ENCODE results near the gene HPS1. TPM values are rescaled to one million over a fixed set of nuclear protein-coding genes. Genes with fewer than 3 reads are reported as not detected.

HPS1 gene
- total RNA-seq, 2 donors from 2014 or later = 40.0 to 53.7 TPM

GRCh38 chr10:98429320-98430072, 17.2 kb downstream of the HPS1 start:
- H3K36me3 ChIP-seq (replicated peaks in 1 of 2; ENCODE audit: insufficient read depth in 1 of 2, low read depth in 2 of 2) = peaks cover 4 to 37% of the 10 kb centered on the region in 2 donors
- DNase-seq = no peak

GRCh38 chr10:98427011-98427515, 19.7 kb downstream of the HPS1 start:
- ATAC-seq (no peak), DNase-seq (no peak)
- H3K4me1 ChIP-seq = no peaks in the 10 kb centered on the region
- intact Hi-C loops (cut with DNase I) = no loop called here
- H3K27me3 ChIP-seq = no peaks in the 10 kb centered on the region
- peaks cover 4 to 26% of the 10 kb centered on the region in 2 donors for H3K36me3 ChIP-seq (replicated peaks in 1 of 2; ENCODE audit: insufficient read depth in 1 of 2, low read depth in 2 of 2)
- WGBS, 2 donors = 83 to 89% methylated on average over 4 to 7 of the region's 7 CpGs
- H3K4me3 ChIP-seq = no peak overlapping the region
- H3K27ac ChIP-seq = no peak overlapping the region
- H3K9me3 ChIP-seq = no peaks in the 10 kb centered on the region
- TF ChIP-seq POLR2A (IDR thresholded peaks at IDR 0.05) = no peak
- TF ChIP-seq CTCF (IDR thresholded peaks at IDR 0.05) = no peak

More at GRCh38 chr10:98429320-98430072, 17.2 kb downstream of the HPS1 start:
- Histone ChIP-seq H3K27me3 (no peaks in the 10 kb centered on the region), H3K4me1 (no peaks in the 10 kb centered on the region), H3K27ac (no peak overlapping the region), H3K9me3 (no peaks in the 10 kb centered on the region), H3K4me3 (no peak overlapping the region)
- no peak for ATAC-seq
- 96 to 98% methylated on average over 11 to 22 of the region's 22 CpGs for WGBS, 2 donors
- intact Hi-C loops (cut with DNase I) = no loop called here
- TF ChIP-seq POLR2A (IDR thresholded peaks at IDR 0.05) (no peak), CTCF (IDR thresholded peaks at IDR 0.05) (no peak)

- Histone ChIP-seq H3K9me3 (no peaks in the 10 kb centered on the region), H3K27me3 (no peaks in the 10 kb centered on the region), H3K4me3 (no peak overlapping the region), H3K36me3 (replicated peaks in 1 of 2; ENCODE audit: insufficient read depth in 1 of 2, low read depth in 2 of 2) (peaks cover 4 to 17% of the 10 kb centered on the region in 2 donors), H3K27ac (no peak overlapping the region), H3K4me1 (no peaks in the 10 kb centered on the region)
- DNase-seq (peak; percentile 46 to 58 (median 54)), ATAC-seq (peak; percentile 53)
- intact Hi-C loops (cut with DNase I) = no loop called here
- no peak for TF ChIP-seq POLR2A (IDR thresholded peaks at IDR 0.05)
- peak; percentile 32 to 65 (median 58) for TF ChIP-seq CTCF (IDR thresholded peaks at IDR 0.05)
- WGBS, 2 donors = 69 to 83% methylated on average over 12 of the region's 21 CpGs
Measured at GRCh38 chr10:98425511-98426352, 21.0 kb downstream of the HPS1 start.

GRCh38 chr10:98424295-98425254, 22.2 kb downstream of the HPS1 start:
- DNase-seq (no peak), ATAC-seq (no peak)
- Histone ChIP-seq H3K4me1 (no peaks in the 10 kb centered on the region), H3K36me3 (replicated peaks in 1 of 2; ENCODE audit: insufficient read depth in 1 of 2, low read depth in 2 of 2) (peaks cover 4 to 9% of the 10 kb centered on the region in 2 donors), H3K27me3 (no peaks in the 10 kb centered on the region), H3K27ac (no peak overlapping the region), H3K4me3 (no peak overlapping the region), H3K9me3 (no peaks in the 10 kb centered on the region)
- intact Hi-C loops (cut with DNase I) = no loop called here
- 89 to 92% methylated on average over 9 to 23 of the region's 23 CpGs for WGBS, 2 donors
- no peak for TF ChIP-seq POLR2A (IDR thresholded peaks at IDR 0.05)
- no peak for TF ChIP-seq CTCF (IDR thresholded peaks at IDR 0.05)
